GM12873 (cell line): Measurements from ENCODE around the gene FXYD1.

Experiments used
- TF ChIP-seq, protein P1 (sequence below): IDR thresholded peaks from 2 replicates; pipeline ENCODE4 v1.5.1; 2012; ENCODE audit warnings: low read depth, mild to moderate bottlenecking, moderate library complexity, low read length, control low read depth; ENCODE audit not compliant: insufficient read depth; ENCODE audit errors: missing control alignments

FXYD1 gene

DNA sequence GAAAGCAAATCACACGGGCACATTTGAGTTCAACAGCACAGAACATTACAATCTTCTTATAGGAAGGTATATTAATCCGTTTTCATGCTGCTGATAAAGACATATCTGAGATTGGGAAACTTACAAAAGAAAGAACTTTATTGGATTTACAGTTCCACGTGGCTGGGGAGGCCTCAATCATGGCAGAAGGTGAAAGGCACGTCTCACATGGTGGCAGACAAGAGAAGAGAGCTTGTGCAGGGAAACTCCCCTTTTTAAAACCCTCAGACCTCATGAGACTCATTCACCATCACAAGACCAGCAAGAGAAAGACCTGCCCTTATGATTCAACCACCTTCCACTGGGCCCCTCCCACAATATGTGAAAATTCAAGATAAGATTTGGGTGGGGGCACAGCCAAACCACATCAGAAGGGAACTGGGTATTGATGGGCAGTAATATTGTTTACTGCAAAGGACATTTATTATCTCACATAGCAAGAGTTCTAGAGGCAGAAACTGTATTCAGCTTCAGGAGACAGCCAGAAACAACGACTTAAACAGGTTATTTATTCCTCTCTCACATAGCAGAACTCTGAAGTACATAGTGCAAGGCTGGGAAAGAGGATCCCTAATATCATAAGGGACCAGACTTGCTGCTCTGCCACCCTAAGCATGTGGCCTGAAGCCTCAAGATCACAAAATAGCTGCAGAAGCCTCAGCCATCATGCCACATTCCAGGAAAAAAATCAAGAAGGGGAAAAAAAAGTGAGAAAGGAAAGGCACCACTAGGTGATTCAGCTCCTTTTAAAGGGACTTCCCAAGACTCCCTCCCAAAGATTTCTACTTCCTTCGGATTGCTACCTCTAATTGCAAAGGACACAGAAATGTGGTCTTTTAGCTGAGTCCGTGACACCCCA is 39.0 kb downstream of the FXYD1 start:
- TF ChIP-seq, protein P1, sequence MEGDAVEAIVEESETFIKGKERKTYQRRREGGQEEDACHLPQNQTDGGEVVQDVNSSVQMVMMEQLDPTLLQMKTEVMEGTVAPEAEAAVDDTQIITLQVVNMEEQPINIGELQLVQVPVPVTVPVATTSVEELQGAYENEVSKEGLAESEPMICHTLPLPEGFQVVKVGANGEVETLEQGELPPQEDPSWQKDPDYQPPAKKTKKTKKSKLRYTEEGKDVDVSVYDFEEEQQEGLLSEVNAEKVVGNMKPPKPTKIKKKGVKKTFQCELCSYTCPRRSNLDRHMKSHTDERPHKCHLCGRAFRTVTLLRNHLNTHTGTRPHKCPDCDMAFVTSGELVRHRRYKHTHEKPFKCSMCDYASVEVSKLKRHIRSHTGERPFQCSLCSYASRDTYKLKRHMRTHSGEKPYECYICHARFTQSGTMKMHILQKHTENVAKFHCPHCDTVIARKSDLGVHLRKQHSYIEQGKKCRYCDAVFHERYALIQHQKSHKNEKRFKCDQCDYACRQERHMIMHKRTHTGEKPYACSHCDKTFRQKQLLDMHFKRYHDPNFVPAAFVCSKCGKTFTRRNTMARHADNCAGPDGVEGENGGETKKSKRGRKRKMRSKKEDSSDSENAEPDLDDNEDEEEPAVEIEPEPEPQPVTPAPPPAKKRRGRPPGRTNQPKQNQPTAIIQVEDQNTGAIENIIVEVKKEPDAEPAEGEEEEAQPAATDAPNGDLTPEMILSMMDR = no peak

DNA sequence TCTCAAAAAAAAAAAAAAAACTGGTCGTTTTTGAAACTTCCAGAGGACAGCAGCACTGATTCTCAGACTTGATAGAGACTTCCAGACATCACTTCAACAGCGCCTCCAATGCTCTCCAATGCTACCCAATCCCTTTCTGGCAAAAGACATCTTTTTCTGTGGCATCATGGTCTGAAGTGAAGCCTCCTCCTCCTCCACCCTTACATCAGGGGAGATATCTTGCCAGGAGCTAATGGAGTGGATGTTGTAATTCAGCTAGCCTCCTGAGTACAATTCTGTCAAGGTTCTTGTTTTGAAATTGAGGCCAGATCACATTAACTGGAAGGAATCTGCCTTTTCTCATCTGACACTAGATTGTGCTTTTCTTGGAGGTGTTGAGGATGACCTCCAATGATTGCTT is 40.1 kb downstream of the FXYD1 start:
- TF ChIP-seq, protein P1 = no peak

DNA sequence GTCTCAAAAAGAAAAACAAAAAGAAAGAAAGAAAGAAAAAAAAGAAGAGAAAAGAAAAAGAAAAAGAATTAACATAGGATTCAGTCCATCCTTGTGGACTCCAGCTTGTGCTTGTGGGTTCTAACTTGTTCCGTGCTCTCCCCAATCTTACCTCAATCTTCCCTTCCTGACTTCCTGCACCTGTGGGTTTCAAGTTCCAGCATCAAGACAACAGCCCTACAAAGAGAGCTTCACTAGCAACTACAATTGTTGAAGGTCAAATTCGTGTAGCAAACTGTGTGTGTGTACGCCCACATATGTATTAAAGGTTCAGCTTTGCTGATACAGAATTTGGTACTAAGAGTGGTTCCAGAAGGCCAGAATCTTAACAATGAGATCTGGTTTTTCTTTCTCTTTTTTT is 41.2 kb downstream of the FXYD1 start:
- TF ChIP-seq, protein P1 = no peak

DNA sequence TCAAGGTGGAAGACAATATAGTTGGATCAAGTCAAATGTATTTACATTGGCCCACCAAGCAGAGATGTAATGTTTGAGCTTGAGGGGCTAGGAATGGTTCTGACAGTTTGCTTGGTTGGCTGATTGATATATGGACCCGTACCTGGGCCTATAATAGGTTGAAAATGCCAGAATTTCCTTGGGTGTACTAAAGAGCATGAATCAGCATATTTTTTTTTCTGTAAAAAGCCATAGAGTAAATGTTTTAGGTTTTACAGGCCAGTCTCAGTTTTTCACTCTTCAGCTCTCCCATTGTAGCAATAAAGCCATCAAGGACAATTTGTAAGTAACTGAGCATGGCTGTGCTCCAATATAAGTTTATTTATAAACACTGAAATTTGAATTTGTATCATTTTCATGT is 42.8 kb downstream of the FXYD1 start:
- TF ChIP-seq, protein P1 = no peak

DNA sequence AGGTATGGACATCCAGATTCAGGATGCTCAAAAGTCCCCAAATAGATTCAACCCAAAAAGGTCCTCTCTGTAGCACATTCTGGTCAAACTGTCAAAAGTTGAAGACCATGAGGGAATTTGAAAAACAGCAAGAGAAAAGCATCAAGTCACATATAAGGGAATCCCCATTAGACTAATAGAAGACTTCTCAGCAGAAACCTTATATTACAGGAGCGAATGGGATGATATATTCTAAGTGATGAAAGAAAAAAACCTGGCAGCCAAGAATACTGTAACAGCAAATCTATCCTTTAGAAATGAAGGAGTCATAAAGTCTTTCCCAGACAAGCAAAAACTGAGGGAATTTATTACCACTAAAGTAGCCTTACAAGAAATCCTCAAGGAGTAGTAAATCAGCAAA is 45.6 kb downstream of the FXYD1 start:
- TF ChIP-seq, protein P1 = no peak

DNA sequence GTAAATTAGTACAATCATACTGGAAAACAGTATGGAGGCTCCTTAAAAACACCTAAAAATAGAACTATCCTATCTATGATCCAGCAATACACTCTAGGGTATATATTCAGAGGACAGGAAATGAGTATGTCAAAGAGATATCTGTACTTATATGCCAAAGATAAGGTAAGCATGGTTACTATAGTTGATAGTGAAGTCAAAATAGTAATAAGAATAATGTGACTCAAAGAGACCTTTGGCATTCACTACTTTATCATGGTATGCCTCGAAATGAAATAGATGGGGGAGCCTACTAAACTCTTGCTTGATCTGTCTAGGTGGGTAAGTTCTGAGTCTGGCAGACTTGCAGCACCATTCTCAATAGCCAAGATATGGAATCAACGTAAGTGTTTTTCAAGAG is 46.3 kb downstream of the FXYD1 start:
- TF ChIP-seq, protein P1 = no peak
